ENCODE measurements around the gene TCF25.
"Not testable (repeated sequence)": the region's sequence is repeated elsewhere in the genome, so short reads cannot be mapped to it uniquely, and the experiment has no call there.

The TCF25 gene

DNA sequence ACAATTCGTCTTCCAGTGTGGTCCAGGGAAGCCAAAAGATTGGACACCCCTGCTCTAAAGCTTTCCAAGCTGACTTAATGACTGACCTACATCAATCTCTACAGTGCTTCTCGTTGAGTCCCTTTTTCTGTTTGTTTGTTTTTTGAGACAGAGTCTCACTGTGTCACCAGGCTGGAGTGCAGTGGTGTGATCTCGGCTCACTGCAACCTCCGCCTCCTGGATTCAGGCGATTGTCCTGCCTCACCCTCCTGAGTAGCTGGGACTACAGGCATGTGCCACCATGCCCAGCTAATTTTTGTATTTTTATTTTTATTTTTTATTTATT, 49.6 kb upstream of the TCF25 start:
- CTCF ChIA-PET, result interaction anchor here (1.7 kb wide), 1 partner anchor 37 kb away, joined by 8 read pairs; no protein-coding TSS in a partner anchor
- H3K27ac ChIP-seq (ENCODE audit: extremely low read depth, low read depth, low read length); H3K4me3 ChIP-seq (ENCODE audit: low read depth, low read length); H3K9me3 ChIP-seq (ENCODE audit: control insufficient read depth, insufficient read depth, low read depth, low read length); H3K36me3 ChIP-seq (ENCODE audit: control insufficient read depth in 2 of 2, insufficient read depth in 1 of 2, low read length in 2 of 2): not testable (repeated sequence)
- POLR2A ChIA-PET, result interaction anchor here (0.9 kb wide), 1 partner anchor 9 kb away, joined by 3 read pairs; no protein-coding TSS in a partner anchor
- TF ChIP-seq, protein P1, sequence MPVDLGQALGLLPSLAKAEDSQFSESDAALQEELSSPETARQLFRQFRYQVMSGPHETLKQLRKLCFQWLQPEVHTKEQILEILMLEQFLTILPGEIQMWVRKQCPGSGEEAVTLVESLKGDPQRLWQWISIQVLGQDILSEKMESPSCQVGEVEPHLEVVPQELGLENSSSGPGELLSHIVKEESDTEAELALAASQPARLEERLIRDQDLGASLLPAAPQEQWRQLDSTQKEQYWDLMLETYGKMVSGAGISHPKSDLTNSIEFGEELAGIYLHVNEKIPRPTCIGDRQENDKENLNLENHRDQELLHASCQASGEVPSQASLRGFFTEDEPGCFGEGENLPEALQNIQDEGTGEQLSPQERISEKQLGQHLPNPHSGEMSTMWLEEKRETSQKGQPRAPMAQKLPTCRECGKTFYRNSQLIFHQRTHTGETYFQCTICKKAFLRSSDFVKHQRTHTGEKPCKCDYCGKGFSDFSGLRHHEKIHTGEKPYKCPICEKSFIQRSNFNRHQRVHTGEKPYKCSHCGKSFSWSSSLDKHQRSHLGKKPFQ (tag by site-specific recombination; IDR thresholded peaks at IDR 0.05), result 0 out of 2 replicates have a peak, but pooled peaks have one; percentile 39
- peak; percentile 28; the same call in 1 of the 2 replicates for TF ChIP-seq ZIC2 (tag by site-specific recombination; IDR thresholded peaks at IDR 0.05)
- H3K4me1 ChIP-seq (ENCODE audit: control insufficient read depth, insufficient read depth, low read length), result peaks cover 14% of the 10 kb centered on the region

DNA sequence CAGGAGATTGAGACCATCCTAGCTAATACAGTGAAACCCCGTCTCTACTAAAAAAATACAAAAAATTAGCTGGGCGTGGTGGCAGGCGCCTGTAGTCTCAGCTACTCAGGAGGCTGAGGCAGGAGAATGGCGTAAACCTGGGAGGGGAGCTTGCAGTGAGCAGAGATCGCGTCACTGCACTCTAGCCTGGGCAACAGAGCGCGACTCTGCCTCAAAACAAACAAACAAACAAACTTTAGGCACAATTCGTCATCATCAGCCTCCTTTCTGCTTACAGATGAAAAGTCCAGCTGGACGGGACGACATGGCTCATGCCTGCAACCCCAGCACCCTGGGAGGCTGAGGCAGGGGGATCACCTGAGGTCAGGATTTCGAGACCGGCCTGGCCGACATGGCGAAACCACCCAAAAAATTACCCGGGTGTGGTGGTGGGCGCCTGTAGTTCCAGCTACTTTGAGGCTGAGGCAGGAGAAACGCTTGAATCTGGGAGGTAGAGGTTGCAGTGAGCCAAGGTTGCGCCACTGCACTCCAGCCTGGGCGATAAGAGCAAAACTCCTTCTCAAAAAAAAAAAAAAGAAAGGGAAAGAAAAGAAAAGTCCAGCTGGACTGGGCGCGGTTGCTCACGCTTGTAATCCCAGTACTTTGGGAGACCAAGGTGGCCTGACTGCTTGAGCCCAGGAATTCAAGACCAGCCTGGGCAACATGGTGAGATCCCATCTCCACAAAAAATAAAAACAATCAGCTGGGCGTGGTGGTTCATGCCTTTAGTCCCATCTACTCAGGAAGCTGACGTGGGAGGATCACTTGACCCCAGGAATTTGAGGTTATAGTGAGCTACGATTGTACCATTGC, 46.6 kb upstream of the TCF25 start:
- Histone ChIP-seq H3K27ac (ENCODE audit: extremely low read depth, low read depth, low read length) (0 out of 2 replicates have a peak overlapping the region, but pooled peaks have one; percentile 46), H3K9me3 (ENCODE audit: control insufficient read depth, insufficient read depth, low read depth, low read length) (no peaks in the 10 kb centered on the region), H3K4me3 (ENCODE audit: low read depth, low read length) (no peak overlapping the region), H3K36me3 (ENCODE audit: control insufficient read depth in 2 of 2, insufficient read depth in 1 of 2, low read length in 2 of 2) (peaks cover 0 to 1% of the 10 kb centered on the region in 2 experiments; a peak in 1 of 3 replicates), H3K4me1 (ENCODE audit: control insufficient read depth, insufficient read depth, low read length) (peaks cover 17% of the 10 kb centered on the region)
- CTCF ChIA-PET, result interaction anchor here (0.6 to 1.0 kb wide), 4 partner anchors 33 to 332 kb away, joined by 3 to 4 read pairs (median 4); no protein-coding TSS in a partner anchor
- POLR2A ChIA-PET, result interaction anchor here (1.1 to 1.2 kb wide), 3 partner anchors 11 to 47 kb away, joined by 3 to 10 read pairs (median 3); partner anchors contain the start of gene TCF25
- TF ChIP-seq ZIC2 (tag by site-specific recombination; IDR thresholded peaks at IDR 0.05), result no peak
- TF ChIP-seq, protein P2, sequence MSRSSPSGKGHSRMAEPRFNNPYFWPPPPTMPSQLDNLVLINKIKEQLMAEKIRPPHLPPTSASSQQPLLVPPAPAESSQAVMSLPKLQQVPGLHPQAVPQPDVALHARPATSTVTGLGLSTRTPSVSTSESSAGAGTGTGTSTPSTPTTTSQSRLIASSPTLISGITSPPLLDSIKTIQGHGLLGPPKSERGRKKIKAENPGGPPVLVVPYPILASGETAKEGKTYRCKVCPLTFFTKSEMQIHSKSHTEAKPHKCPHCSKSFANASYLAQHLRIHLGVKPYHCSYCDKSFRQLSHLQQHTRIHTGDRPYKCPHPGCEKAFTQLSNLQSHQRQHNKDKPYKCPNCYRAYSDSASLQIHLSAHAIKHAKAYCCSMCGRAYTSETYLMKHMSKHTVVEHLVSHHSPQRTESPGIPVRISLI (tag by site-specific recombination; IDR thresholded peaks at IDR 0.05), result 0 out of 2 replicates have a peak, but pooled peaks have one; percentile 53
- TF ChIP-seq PRDM1 (tag by site-specific recombination; IDR thresholded peaks at IDR 0.05), result peak; percentile 26; the same call in 1 of the 2 replicates
- no peak for TF ChIP-seq ZNF510 (tag by site-specific recombination; IDR thresholded peaks at IDR 0.05; ENCODE audit: insufficient replicate concordance)
- no peak for TF ChIP-seq YY2 (tag by site-specific recombination; IDR thresholded peaks at IDR 0.05)
- TF ChIP-seq ZBTB48 (tag by site-specific recombination; IDR thresholded peaks at IDR 0.05), result no peak
- 0 out of 2 replicates have a peak, but pooled peaks have one; percentile 19 for TF ChIP-seq ZFHX2 (tag by site-specific recombination; conservative IDR thresholded peaks at IDR 0.05)
- TF ChIP-seq ZNF2 (tag by site-specific recombination; IDR thresholded peaks at IDR 0.05), result peak; percentile 51; the same call in 1 of the 2 replicates

DNA sequence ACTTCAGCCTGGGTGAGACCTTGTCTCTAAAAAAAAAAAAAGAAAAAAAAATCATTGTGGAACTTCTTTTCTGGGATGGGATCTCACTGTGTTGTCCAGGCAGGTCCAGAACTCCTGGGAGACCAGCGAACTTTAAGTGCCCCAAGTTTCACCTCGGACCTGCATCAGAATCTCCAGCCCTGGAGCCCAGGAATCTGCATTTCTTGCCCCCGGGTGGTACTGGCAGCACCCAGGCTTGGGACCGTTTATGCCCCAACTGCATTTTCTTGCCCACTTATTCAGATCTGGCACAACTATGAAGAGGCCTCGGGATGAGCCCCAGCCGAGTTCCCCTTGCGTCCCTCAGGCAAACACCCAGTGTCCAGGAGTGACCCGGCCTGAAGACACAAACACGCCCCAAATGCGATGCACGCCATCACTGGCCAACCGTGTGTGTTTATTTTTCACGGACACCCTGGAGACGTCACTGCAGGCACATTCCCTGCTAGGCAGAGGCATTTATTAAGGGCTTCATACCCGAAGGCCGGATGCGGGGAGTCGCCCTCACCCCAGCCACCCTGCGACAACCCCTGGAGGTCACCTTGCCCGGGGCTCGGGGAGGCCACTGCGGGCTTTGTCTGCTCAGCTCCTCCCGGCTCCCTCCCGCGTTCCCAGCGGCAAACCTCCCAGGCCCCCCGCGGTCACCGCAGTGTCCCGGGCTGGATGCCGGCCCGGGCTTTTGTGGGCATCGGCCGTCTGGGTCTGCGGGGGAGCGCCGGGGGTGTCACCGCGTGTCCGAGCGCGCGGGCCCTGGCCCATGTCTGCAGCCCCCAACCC, 45.8 kb upstream of the TCF25 start:
- peaks cover 0 to 8% of the 10 kb centered on the region in 2 experiments; a peak in 1 of 3 replicates for H3K36me3 ChIP-seq (ENCODE audit: control insufficient read depth in 2 of 2, insufficient read depth in 1 of 2, low read length in 2 of 2)
- H3K9me3 ChIP-seq (ENCODE audit: control insufficient read depth, insufficient read depth, low read depth, low read length), result no peaks in the 10 kb centered on the region
- peak overlapping the region; percentile 46; the same call in 1 of the 2 replicates for H3K27ac ChIP-seq (ENCODE audit: extremely low read depth, low read depth, low read length)
- CTCF ChIA-PET, result interaction anchor here (0.6 to 1.0 kb wide), 2 partner anchors 33 to 333 kb away, joined by 4 read pairs; no protein-coding TSS in a partner anchor
- POLR2A ChIA-PET, result interaction anchor here (1.1 to 1.2 kb wide), 3 partner anchors 12 to 46 kb away, joined by 3 to 10 read pairs (median 3); partner anchors contain the start of gene TCF25
- peaks cover 12% of the 10 kb centered on the region for H3K4me1 ChIP-seq (ENCODE audit: control insufficient read depth, insufficient read depth, low read length)
- peak overlapping the region; percentile 41 for H3K4me3 ChIP-seq (ENCODE audit: low read depth, low read length)
- TF ChIP-seq ZNF785 (tag by site-specific recombination; IDR thresholded peaks at IDR 0.05) (no peak), ZNF548 (tag by site-specific recombination; IDR thresholded peaks at IDR 0.05) (no peak), ZNF292 (tag by site-specific recombination; IDR thresholded peaks at IDR 0.05; ENCODE audit: borderline replicate concordance, low read depth) (no peak), MYNN (tag by site-specific recombination; IDR thresholded peaks at IDR 0.05; ENCODE audit: borderline replicate concordance) (no peak), ZNF629 (tag by site-specific recombination; IDR thresholded peaks at IDR 0.05) (peak; percentile 41; the same call in 1 of the 2 replicates), ZNF623 (tag by site-specific recombination; IDR thresholded peaks at IDR 0.05) (no peak), ZXDB (tag by site-specific recombination; IDR thresholded peaks at IDR 0.05) (no peak), ZNF791 (tag by site-specific recombination; IDR thresholded peaks at IDR 0.05) (no peak), ZNF140 (tag by site-specific recombination; IDR thresholded peaks at IDR 0.05) (no peak)
- TF ChIP-seq, protein P3, sequence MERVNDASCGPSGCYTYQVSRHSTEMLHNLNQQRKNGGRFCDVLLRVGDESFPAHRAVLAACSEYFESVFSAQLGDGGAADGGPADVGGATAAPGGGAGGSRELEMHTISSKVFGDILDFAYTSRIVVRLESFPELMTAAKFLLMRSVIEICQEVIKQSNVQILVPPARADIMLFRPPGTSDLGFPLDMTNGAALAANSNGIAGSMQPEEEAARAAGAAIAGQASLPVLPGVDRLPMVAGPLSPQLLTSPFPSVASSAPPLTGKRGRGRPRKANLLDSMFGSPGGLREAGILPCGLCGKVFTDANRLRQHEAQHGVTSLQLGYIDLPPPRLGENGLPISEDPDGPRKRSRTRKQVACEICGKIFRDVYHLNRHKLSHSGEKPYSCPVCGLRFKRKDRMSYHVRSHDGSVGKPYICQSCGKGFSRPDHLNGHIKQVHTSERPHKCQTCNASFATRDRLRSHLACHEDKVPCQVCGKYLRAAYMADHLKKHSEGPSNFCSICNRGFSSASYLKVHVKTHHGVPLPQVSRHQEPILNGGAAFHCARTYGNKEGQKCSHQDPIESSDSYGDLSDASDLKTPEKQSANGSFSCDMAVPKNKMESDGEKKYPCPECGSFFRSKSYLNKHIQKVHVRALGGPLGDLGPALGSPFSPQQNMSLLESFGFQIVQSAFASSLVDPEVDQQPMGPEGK (tag by site-specific recombination; IDR thresholded peaks at IDR 0.05), result peak; percentile 67; the same call in 1 of the 2 replicates
- TF ChIP-seq, protein P4, sequence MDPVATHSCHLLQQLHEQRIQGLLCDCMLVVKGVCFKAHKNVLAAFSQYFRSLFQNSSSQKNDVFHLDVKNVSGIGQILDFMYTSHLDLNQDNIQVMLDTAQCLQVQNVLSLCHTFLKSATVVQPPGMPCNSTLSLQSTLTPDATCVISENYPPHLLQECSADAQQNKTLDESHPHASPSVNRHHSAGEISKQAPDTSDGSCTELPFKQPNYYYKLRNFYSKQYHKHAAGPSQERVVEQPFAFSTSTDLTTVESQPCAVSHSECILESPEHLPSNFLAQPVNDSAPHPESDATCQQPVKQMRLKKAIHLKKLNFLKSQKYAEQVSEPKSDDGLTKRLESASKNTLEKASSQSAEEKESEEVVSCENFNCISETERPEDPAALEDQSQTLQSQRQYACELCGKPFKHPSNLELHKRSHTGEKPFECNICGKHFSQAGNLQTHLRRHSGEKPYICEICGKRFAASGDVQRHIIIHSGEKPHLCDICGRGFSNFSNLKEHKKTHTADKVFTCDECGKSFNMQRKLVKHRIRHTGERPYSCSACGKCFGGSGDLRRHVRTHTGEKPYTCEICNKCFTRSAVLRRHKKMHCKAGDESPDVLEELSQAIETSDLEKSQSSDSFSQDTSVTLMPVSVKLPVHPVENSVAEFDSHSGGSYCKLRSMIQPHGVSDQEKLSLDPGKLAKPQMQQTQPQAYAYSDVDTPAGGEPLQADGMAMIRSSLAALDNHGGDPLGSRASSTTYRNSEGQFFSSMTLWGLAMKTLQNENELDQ (tag by site-specific recombination; IDR thresholded peaks at IDR 0.05; ENCODE audit: low read depth), result no peak

Data from HEK293 (cell line).